ENCODE data around the gene PNPLA6. TPM values are rescaled to one million over a fixed set of nuclear protein-coding genes. Genes with fewer than 3 reads are reported as not detected.
"Not testable (repeated sequence)": the region's sequence is repeated elsewhere in the genome, so short reads cannot be mapped to it uniquely, and the experiment has no call there.

The PNPLA6 gene
- total RNA-seq, 1 donor from 2014 or later: 147 TPM

DNA sequence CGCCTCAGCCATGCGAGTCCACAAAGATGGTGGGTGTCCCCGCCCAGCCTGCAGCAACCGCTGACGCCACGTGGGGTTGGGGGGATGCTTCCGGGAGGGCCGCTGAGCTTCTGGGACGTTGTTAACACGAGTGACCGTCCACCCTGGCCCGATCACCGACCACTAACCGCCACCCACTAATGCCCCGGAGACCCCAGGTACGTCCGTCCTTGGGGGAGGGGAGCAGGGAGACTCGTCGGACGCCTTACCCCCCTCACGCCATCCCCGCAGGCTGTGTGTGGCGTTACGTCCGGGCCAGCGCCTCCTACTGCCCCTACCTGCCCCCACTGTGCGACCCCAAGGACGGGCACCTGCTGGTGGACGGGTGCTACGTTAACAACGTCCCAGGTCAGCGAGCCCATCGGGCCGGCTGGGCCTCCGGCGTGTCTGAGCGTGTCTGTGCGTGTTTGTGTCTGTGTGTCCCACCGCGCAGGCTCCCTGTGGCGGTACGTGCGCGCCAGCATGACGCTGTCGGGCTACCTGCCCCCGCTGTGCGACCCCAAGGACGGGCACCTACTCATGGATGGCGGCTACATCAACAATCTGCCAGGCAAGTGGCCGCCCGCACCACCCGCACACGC lies 21.3 kb downstream of the PNPLA6 start:
- H3K4me3 Mint-ChIP-seq (ENCODE audit: low read depth): no peak overlapping the region
- H3K36me3 Mint-ChIP-seq (ENCODE audit: low read depth): peaks cover 52% of the 10 kb centered on the region
- no peaks in the 10 kb centered on the region for H3K9me3 Mint-ChIP-seq
- no peaks in the 10 kb centered on the region for H3K27me3 Mint-ChIP-seq (ENCODE audit: low read depth)
- H3K27ac Mint-ChIP-seq: no peak overlapping the region
- no peak for DNase-seq (ENCODE audit: low spot score)
- peaks cover 3% of the 10 kb centered on the region for H3K4me1 Mint-ChIP-seq (ENCODE audit: low read depth)
- intact Hi-C loops (cut with micrococcal nuclease): no loop called here

DNA sequence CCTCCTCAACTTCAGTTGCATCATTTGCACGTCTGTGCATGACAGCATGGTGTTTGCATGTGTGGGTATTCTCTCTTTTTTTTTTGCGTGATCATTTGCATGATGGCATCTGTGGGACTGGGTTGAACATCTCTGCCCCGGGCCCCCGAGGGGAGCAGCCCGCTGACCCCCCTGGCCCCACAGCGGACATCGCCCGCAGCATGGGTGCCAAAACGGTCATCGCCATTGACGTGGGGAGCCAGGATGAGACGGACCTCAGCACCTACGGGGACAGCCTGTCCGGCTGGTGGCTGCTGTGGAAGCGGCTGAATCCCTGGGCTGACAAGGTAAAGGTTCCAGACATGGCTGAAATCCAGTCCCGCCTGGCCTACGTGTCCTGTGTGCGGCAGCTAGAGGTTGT lies 23.1 kb downstream of the PNPLA6 start:
- Mint-ChIP-seq H3K9me3 (no peaks in the 10 kb centered on the region), H3K4me3 (ENCODE audit: low read depth) (no peak overlapping the region), H3K4me1 (ENCODE audit: low read depth) (no peaks in the 10 kb centered on the region), H3K27ac (no peak overlapping the region), H3K36me3 (ENCODE audit: low read depth) (peaks cover 45% of the 10 kb centered on the region), H3K27me3 (ENCODE audit: low read depth) (no peaks in the 10 kb centered on the region)
- no peak for DNase-seq (ENCODE audit: low spot score)
- intact Hi-C loops (cut with micrococcal nuclease): no loop called here

DNA sequence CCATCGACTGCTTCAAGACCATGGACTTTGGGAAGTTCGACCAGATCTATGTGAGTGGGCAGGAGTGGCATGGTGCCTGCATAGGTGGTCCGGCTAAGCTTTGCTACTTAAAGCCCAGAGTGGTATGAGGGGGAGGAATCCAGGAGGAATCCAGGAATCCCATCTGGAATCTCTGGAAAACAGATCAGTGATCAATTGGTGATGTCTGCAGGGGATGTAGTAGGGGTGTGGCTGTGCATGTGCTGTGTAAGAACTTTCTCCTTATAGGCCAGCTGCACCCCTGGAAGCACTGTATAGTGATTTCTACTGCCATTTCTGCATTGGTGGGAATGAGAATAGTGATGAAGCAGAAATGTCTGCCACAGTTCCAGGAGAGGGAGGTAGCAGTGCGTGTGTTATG lies 23.6 kb downstream of the PNPLA6 start:
- H3K4me3 Mint-ChIP-seq (ENCODE audit: low read depth): no peak overlapping the region
- H3K36me3 Mint-ChIP-seq (ENCODE audit: low read depth): peaks cover 44% of the 10 kb centered on the region
- intact Hi-C loops (cut with micrococcal nuclease): no loop called here
- H3K9me3 Mint-ChIP-seq: no peaks in the 10 kb centered on the region
- H3K4me1 Mint-ChIP-seq (ENCODE audit: low read depth): no peaks in the 10 kb centered on the region
- H3K27ac Mint-ChIP-seq: no peak overlapping the region
- H3K27me3 Mint-ChIP-seq (ENCODE audit: low read depth): no peaks in the 10 kb centered on the region
- no peak for DNase-seq (ENCODE audit: low spot score)

DNA sequence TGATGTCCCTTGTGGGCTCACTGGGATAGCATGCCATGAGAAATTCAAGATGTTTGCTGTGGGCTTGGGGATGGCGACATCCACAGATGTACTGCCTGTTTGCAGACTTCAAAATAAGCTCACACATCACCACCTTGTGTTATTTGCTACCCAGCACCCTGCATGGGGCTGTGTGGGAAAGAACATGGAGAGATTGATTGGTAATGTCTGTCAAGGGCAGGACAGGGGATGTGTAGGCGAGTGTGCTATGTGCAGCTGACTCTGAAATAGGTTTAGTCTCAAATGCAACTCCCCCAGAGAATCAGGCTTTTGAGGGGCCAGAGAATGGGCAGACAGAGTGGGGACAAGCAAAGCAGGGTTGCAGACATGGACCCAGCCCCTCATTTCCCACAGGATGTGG lies 24.7 kb downstream of the PNPLA6 start:
- Mint-ChIP-seq H3K9me3 (no peaks in the 10 kb centered on the region), H3K36me3 (ENCODE audit: low read depth) (peaks cover 39% of the 10 kb centered on the region), H3K4me1 (ENCODE audit: low read depth) (no peaks in the 10 kb centered on the region), H3K4me3 (ENCODE audit: low read depth) (no peak overlapping the region), H3K27ac (no peak overlapping the region), H3K27me3 (ENCODE audit: low read depth) (no peaks in the 10 kb centered on the region)
- DNase-seq (ENCODE audit: low spot score): no peak
- intact Hi-C loops (cut with micrococcal nuclease): no loop called here

DNA sequence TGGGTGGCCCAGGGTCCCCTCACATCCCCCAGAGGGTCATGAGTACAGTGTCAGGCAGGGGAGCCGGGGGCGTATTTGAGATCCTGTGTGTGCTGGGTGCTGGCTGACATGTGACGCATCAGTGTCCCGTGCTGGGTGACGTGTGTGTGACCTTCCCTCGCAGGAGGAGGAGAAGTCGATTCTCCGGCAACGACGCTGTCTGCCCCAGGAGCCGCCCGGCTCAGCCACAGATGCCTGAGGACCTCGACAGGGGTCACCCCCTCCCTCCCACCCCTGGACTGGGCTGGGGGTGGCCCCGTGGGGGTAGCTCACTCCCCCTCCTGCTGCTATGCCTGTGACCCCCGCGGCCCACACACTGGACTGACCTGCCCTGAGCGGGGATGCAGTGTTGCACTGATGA lies 25.8 kb downstream of the PNPLA6 start:
- Mint-ChIP-seq H3K27ac (no peak overlapping the region), H3K36me3 (ENCODE audit: low read depth) (peaks cover 36% of the 10 kb centered on the region), H3K4me1 (ENCODE audit: low read depth) (no peaks in the 10 kb centered on the region), H3K27me3 (ENCODE audit: low read depth) (no peaks in the 10 kb centered on the region), H3K9me3 (no peaks in the 10 kb centered on the region), H3K4me3 (ENCODE audit: low read depth) (no peak overlapping the region)
- intact Hi-C loops (cut with micrococcal nuclease): no loop called here
- no peak for DNase-seq (ENCODE audit: low spot score)

DNA sequence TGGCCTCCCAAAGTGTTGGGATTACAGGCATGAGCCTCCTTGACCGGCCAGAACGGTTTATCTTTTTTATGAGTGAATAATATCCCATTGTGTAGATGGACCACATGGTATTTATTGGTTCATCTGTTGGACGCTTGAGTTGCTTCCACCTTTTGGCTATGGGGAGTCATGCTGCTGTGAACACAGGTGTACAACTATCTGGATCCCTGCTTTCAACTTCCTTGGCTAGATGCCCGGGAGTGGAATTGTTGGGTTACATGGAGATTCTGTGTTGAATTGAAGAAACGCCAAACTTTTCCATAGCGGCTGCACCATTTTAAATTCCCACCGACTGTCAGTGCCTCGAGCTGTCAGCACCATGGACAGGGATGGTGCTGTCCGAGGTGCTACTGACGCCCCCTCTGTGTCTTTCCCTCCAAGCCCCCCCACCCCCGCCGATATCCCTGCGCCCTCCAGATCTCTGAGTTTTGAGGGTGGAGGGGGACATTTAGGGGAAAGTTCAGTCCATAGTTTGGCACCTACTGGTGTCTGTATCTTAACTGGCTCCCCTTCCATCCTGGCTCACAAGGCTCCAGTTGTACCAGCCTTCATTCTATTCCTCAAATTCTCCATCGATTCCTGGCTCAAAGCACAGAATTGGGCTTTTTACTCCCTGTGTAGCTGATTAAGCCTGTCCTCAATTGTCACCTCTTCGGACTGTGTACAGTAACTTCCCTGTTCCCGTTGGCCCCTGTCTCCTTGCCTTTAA lies 27.3 kb downstream of the PNPLA6 start:
- no peaks in the 10 kb centered on the region for H3K4me1 Mint-ChIP-seq (ENCODE audit: low read depth)
- H3K9me3 Mint-ChIP-seq: no peaks in the 10 kb centered on the region
- intact Hi-C loops (cut with micrococcal nuclease): no loop called here
- no peak for DNase-seq (ENCODE audit: low spot score)
- H3K36me3 Mint-ChIP-seq (ENCODE audit: low read depth): peaks cover 25% of the 10 kb centered on the region
- no peak overlapping the region for H3K4me3 Mint-ChIP-seq (ENCODE audit: low read depth)
- H3K27me3 Mint-ChIP-seq (ENCODE audit: low read depth): no peaks in the 10 kb centered on the region
- no peak overlapping the region for H3K27ac Mint-ChIP-seq

DNA sequence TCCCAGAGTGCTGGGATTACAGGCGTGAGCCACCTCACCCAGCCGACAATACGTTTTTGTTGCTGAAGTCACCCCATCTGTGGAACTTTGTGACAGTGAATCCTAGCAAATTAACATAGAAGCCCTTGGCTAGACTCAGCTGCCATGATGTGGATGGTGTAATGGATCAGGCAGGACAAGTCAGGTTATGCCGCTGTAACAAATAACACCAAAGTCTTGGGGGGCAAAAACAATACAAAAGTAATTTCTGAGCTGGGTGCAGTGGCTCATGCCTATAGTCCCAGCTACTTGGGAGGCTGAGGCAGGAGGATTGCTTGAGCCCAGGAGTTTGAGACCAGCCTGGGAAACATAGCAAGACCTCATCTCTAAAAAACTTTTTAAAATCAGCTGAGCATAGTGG lies 29.3 kb downstream of the PNPLA6 start:
- no peak for DNase-seq (ENCODE audit: low spot score)
- intact Hi-C loops (cut with micrococcal nuclease): no loop called here
- H3K4me1 Mint-ChIP-seq (ENCODE audit: low read depth): no peaks in the 10 kb centered on the region
- no peak overlapping the region for H3K4me3 Mint-ChIP-seq (ENCODE audit: low read depth)
- H3K27me3 Mint-ChIP-seq (ENCODE audit: low read depth): no peaks in the 10 kb centered on the region
- no peak overlapping the region for H3K27ac Mint-ChIP-seq
- no peaks in the 10 kb centered on the region for H3K9me3 Mint-ChIP-seq
- peaks cover 11% of the 10 kb centered on the region for H3K36me3 Mint-ChIP-seq (ENCODE audit: low read depth)

DNA sequence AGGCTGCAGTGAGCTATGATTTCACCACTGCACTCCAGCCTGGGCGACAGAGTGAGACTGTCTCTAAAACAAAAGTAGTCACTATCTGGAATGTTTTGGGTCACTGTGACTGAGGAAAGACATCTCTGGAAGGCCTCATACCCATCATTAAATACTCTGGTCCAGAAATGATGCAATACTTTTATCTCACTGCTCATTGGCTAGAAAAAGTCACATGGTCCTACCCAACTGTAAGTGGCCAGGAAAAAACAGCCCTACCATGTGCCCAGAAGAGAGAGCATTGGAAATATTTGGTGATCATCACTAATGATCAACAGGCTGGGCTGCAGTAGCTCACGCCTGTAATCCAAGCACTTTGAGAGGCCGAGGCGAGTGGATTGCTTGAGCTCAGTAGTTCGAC lies 29.8 kb downstream of the PNPLA6 start:
- no peaks in the 10 kb centered on the region for H3K27me3 Mint-ChIP-seq (ENCODE audit: low read depth)
- H3K36me3 Mint-ChIP-seq (ENCODE audit: low read depth): peaks cover 8% of the 10 kb centered on the region
- no peaks in the 10 kb centered on the region for H3K4me1 Mint-ChIP-seq (ENCODE audit: low read depth)
- H3K4me3 Mint-ChIP-seq (ENCODE audit: low read depth): no peak overlapping the region
- H3K9me3 Mint-ChIP-seq: no peaks in the 10 kb centered on the region
- intact Hi-C loops (cut with micrococcal nuclease): no loop called here
- no peak overlapping the region for H3K27ac Mint-ChIP-seq
- DNase-seq (ENCODE audit: low spot score): no peak

DNA sequence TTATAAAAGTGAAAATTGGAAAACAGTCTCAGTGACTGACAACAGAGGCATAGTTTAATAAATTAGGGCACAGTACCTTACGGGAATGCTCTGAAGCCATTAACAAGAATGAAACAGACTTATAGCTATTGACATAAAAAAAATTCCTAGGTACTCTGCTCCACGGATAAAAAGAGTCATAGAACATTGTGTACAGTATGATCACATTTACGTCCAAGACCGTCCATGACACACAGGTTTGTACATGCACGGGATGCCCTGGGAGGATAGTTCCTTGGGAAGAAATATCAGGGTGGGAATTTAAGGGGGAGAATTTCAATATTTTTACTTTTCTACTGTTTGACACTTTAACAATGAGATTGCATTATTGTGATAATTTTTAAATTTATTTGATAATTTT lies 35.2 kb downstream of the PNPLA6 start:
- DNase-seq (ENCODE audit: low spot score): no peak
- H3K4me3 Mint-ChIP-seq (ENCODE audit: low read depth): no peak overlapping the region
- H3K9me3 Mint-ChIP-seq: no peaks in the 10 kb centered on the region
- intact Hi-C loops (cut with micrococcal nuclease): no loop called here
- no peaks in the 10 kb centered on the region for H3K4me1 Mint-ChIP-seq (ENCODE audit: low read depth)
- no peak overlapping the region for H3K27ac Mint-ChIP-seq
- no peaks in the 10 kb centered on the region for H3K27me3 Mint-ChIP-seq (ENCODE audit: low read depth)
- no peaks in the 10 kb centered on the region for H3K36me3 Mint-ChIP-seq (ENCODE audit: low read depth)

DNA sequence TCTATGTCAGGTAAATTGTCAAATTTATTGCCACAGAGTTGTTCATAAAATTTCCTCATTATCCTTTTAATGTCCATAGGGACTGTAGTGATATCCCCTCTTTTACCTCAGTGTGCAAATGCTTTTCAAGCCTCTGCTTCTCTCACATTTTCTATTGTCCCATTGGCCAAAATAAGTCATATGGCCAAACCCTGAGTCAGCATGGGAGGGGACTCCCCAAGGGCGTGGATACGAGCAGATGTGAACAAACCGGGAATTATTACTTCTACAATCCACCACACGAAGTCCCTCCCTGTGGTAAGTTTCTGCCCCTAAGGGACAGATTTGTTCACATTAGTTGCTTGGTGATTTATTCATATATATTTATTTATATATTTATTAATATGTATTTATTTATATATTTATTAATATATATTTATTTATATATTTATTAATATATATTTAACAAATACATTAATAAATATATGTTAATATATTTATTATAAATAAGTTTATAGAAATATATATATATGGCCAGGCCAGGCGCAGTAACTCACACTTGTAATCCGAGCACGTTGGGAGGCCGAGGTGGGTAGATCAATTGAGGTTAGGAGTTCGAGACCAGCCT lies 40.0 kb downstream of the PNPLA6 start:
- H3K36me3 Mint-ChIP-seq (ENCODE audit: low read depth): no peaks in the 10 kb centered on the region
- DNase-seq (ENCODE audit: low spot score): no peak
- H3K4me1 Mint-ChIP-seq (ENCODE audit: low read depth): no peaks in the 10 kb centered on the region
- peaks cover 3% of the 10 kb centered on the region for H3K27me3 Mint-ChIP-seq (ENCODE audit: low read depth)
- H3K27ac Mint-ChIP-seq: no peak overlapping the region
- H3K4me3 Mint-ChIP-seq (ENCODE audit: low read depth): no peak overlapping the region
- H3K9me3 Mint-ChIP-seq: no peaks in the 10 kb centered on the region
- intact Hi-C loops (cut with micrococcal nuclease): no loop called here

DNA sequence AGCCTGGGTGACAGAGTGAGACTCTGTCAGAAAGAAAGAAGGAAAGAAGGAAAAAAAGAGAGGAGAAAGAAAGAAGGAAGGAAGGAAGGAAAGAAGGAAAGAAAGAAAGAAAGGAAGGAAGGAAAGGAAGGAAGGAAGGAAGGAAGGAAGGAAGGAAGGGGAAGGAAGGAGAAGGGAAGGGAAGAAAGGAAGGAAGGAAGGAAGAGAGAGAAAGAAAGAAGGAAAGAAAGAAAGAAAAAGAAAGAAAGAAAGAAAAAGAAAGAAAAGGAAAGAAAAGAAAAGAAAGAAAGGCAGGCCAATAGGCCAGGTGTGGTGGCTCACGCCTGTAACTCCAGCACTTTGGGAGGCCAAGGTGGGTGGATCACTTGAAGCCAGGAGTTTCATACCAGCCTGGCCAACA lies 41.9 kb downstream of the PNPLA6 start:
- DNase-seq (ENCODE audit: low spot score); H3K4me3 Mint-ChIP-seq (ENCODE audit: low read depth); intact Hi-C loops (cut with micrococcal nuclease); H3K27me3 Mint-ChIP-seq (ENCODE audit: low read depth); H3K27ac Mint-ChIP-seq; H3K36me3 Mint-ChIP-seq (ENCODE audit: low read depth); H3K9me3 Mint-ChIP-seq; H3K4me1 Mint-ChIP-seq (ENCODE audit: low read depth): not testable (repeated sequence)

DNA sequence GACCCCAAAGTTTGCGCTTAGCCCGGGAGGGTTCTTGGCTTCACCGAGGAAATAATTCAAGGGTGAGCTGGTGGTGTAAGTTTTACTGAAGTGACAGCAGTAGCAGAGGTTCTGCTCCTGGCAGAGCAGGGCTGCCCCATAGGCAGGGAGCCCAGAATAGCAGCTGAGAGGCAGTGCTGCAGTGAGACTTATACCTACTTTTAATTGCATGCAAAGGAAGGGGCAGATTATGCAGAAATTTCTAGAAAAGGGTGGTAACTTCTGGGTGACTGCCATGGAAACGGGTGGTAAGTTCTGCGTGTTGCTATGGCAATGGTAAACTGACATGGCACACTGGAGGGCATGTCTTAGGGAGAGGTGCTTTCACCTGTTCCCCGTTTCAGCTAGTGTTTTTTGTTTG lies 42.6 kb downstream of the PNPLA6 start:
- no peaks in the 10 kb centered on the region for H3K36me3 Mint-ChIP-seq (ENCODE audit: low read depth)
- H3K4me3 Mint-ChIP-seq (ENCODE audit: low read depth): no peak overlapping the region
- intact Hi-C loops (cut with micrococcal nuclease): no loop called here
- no peaks in the 10 kb centered on the region for H3K9me3 Mint-ChIP-seq
- H3K4me1 Mint-ChIP-seq (ENCODE audit: low read depth): no peaks in the 10 kb centered on the region
- peaks cover 3% of the 10 kb centered on the region for H3K27me3 Mint-ChIP-seq (ENCODE audit: low read depth)
- no peak for DNase-seq (ENCODE audit: low spot score)
- H3K27ac Mint-ChIP-seq: no peak overlapping the region

DNA sequence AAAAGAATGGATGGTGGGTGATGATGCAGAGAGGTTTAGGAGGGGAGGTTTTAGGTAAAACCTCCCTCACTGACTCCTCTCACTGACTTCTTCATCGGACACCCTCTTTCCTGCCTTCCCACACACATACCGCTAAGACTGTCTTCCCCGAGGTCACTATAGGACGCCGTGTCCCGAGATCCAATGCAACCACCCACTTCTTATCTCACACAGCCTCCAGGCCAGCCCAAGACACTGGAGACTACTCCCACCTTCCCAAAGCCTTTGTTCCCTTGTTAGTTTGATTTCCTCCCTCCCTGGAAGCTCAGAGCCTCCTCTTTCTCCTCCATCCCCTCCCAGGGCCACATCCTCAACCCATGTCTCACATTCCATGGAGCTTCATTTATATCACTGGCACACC lies 43.7 kb downstream of the PNPLA6 start:
- H3K27ac Mint-ChIP-seq: no peak overlapping the region
- no peak overlapping the region for H3K4me3 Mint-ChIP-seq (ENCODE audit: low read depth)
- peaks cover 3% of the 10 kb centered on the region for H3K27me3 Mint-ChIP-seq (ENCODE audit: low read depth)
- no peak for DNase-seq (ENCODE audit: low spot score)
- intact Hi-C loops (cut with micrococcal nuclease): no loop called here
- no peaks in the 10 kb centered on the region for H3K9me3 Mint-ChIP-seq
- no peaks in the 10 kb centered on the region for H3K4me1 Mint-ChIP-seq (ENCODE audit: low read depth)
- H3K36me3 Mint-ChIP-seq (ENCODE audit: low read depth): no peaks in the 10 kb centered on the region
